ENCODE data around the gene GNAI2. TPM values are rescaled to one million over a fixed set of nuclear protein-coding genes. Genes with fewer than 3 reads are reported as not detected.
A peak's percentile ranks its signal among the peaks of the same experiment; 100 is the strongest.
"Not testable (repeated sequence)": the region's sequence is repeated elsewhere in the genome, so short reads cannot be mapped to it uniquely, and the experiment has no call there.

GNAI2 gene
- total RNA-seq, 1 experiment from 2014 or later = 151 TPM

GRCh38 chr3:50258029-50258680 is 22.2 kb downstream of the GNAI2 start:
- Histone ChIP-seq H3K27me3 (ENCODE audit: low read length) (no peaks in the 10 kb centered on the region), H3K4me2 (ENCODE audit: low read depth, low read length, poor library complexity, severe bottlenecking) (no peak overlapping the region), H3K36me3 (ENCODE audit: insufficient read depth, low read length) (peaks cover 4% of the 10 kb centered on the region)

GRCh38 chr3:50258979-50259378 is 23.0 kb downstream of the GNAI2 start:
- Histone ChIP-seq H3K9ac (ENCODE audit: low read length) (no peak overlapping the region), H2AFZ (ENCODE audit: low read length) (no peak overlapping the region), H3K9me2 (replicated peaks; ENCODE audit: insufficient read depth, low read length) (no peaks in the 10 kb centered on the region), H3K79me2 (ENCODE audit: low read length) (no peaks in the 10 kb centered on the region), H3K4me1 (ENCODE audit: low read length) (peaks cover 10% of the 10 kb centered on the region), H3K27me3 (ENCODE audit: low read length) (no peaks in the 10 kb centered on the region), H4K20me1 (ENCODE audit: insufficient read depth, low read depth, low read length) (no peaks in the 10 kb centered on the region; the same call in 1 of the 2 replicates), H3K4me2 (ENCODE audit: low read depth, low read length, poor library complexity, severe bottlenecking) (no peak overlapping the region), H3K4me3 (ENCODE audit: low read length) (no peak overlapping the region), H3K27ac (ENCODE audit: low read length) (no peak overlapping the region), H3K9me3 (ENCODE audit: low read length) (no peaks in the 10 kb centered on the region), H3K36me3 (ENCODE audit: insufficient read depth, low read length) (peaks cover 4% of the 10 kb centered on the region)
- no peak for DNase-seq

More at GRCh38 chr3:50258029-50258680, 22.2 kb downstream of the GNAI2 start:
- Histone ChIP-seq H3K9me3 (ENCODE audit: low read length) (no peaks in the 10 kb centered on the region), H3K9me2 (replicated peaks; ENCODE audit: insufficient read depth, low read length) (no peaks in the 10 kb centered on the region), H3K4me1 (ENCODE audit: low read length) (peaks cover 10% of the 10 kb centered on the region), H3K27ac (ENCODE audit: low read length) (no peak overlapping the region), H2AFZ (ENCODE audit: low read length) (no peak overlapping the region), H3K4me3 (ENCODE audit: low read length) (no peak overlapping the region), H4K20me1 (ENCODE audit: insufficient read depth, low read depth, low read length) (no peaks in the 10 kb centered on the region; the same call in 1 of the 2 replicates), H3K79me2 (ENCODE audit: low read length) (no peaks in the 10 kb centered on the region), H3K9ac (ENCODE audit: low read length) (no peak overlapping the region)
- DNase-seq = no peak

- H3K4me2 ChIP-seq (ENCODE audit: low read depth, low read length, poor library complexity, severe bottlenecking) = peak overlapping the region; percentile 69
- H3K27me3 ChIP-seq (ENCODE audit: low read length) = no peaks in the 10 kb centered on the region
- H3K9me2 ChIP-seq (replicated peaks; ENCODE audit: insufficient read depth, low read length) = no peaks in the 10 kb centered on the region
- H3K79me2 ChIP-seq (ENCODE audit: low read length) = no peaks in the 10 kb centered on the region
- peak overlapping the region; percentile 62; the same call in 1 of the 2 replicates for H3K4me3 ChIP-seq (ENCODE audit: low read length)
- H3K36me3 ChIP-seq (ENCODE audit: insufficient read depth, low read length) = peaks cover 4% of the 10 kb centered on the region
- H3K27ac ChIP-seq (ENCODE audit: low read length) = no peak overlapping the region
- peaks cover 10% of the 10 kb centered on the region for H3K4me1 ChIP-seq (ENCODE audit: low read length)
- DNase-seq = no peak
- H3K9ac ChIP-seq (ENCODE audit: low read length) = peak overlapping the region; percentile 71
- H4K20me1 ChIP-seq (ENCODE audit: insufficient read depth, low read depth, low read length) = no peaks in the 10 kb centered on the region; the same call in 1 of the 2 replicates
- no peak overlapping the region for H2AFZ ChIP-seq (ENCODE audit: low read length)
- no peaks in the 10 kb centered on the region for H3K9me3 ChIP-seq (ENCODE audit: low read length)
These were observed 23.5 kb downstream of the GNAI2 start for GRCh38 chr3:50259432-50260026.

GRCh38 chr3:50260027-50260941 is 24.3 kb downstream of the GNAI2 start:
- Histone ChIP-seq H3K27ac (ENCODE audit: low read length) (no peak overlapping the region), H4K20me1 (ENCODE audit: insufficient read depth, low read depth, low read length) (no peaks in the 10 kb centered on the region; the same call in 1 of the 2 replicates), H3K36me3 (ENCODE audit: insufficient read depth, low read length) (peaks cover 4% of the 10 kb centered on the region)

GRCh38 chr3:50260942-50261441 is 25.0 kb downstream of the GNAI2 start:
- H3K9me3 ChIP-seq (ENCODE audit: low read length) = no peaks in the 10 kb centered on the region
- no peak overlapping the region; the same call in 1 of the 2 replicates for H3K4me3 ChIP-seq (ENCODE audit: low read length)
- H3K9ac ChIP-seq (ENCODE audit: low read length) = peak overlapping the region; percentile 71
- H3K27me3 ChIP-seq (ENCODE audit: low read length) = no peaks in the 10 kb centered on the region
- H3K36me3 ChIP-seq (ENCODE audit: insufficient read depth, low read length) = peaks cover 4% of the 10 kb centered on the region
- H2AFZ ChIP-seq (ENCODE audit: low read length) = no peak overlapping the region
- H3K9me2 ChIP-seq (replicated peaks; ENCODE audit: insufficient read depth, low read length) = no peaks in the 10 kb centered on the region
- no peaks in the 10 kb centered on the region; the same call in 1 of the 2 replicates for H4K20me1 ChIP-seq (ENCODE audit: insufficient read depth, low read depth, low read length)
- peaks cover 10% of the 10 kb centered on the region for H3K4me1 ChIP-seq (ENCODE audit: low read length)
- H3K4me2 ChIP-seq (ENCODE audit: low read depth, low read length, poor library complexity, severe bottlenecking) = peak overlapping the region; percentile 69
- no peak overlapping the region for H3K27ac ChIP-seq (ENCODE audit: low read length)
- DNase-seq = no peak
- H3K79me2 ChIP-seq (ENCODE audit: low read length) = no peaks in the 10 kb centered on the region

More at GRCh38 chr3:50260027-50260941, 24.3 kb downstream of the GNAI2 start:
- Histone ChIP-seq H3K4me1 (ENCODE audit: low read length) (peaks cover 10% of the 10 kb centered on the region), H2AFZ (ENCODE audit: low read length) (no peak overlapping the region), H3K27me3 (ENCODE audit: low read length) (no peaks in the 10 kb centered on the region), H3K4me2 (ENCODE audit: low read depth, low read length, poor library complexity, severe bottlenecking) (peak overlapping the region; percentile 69), H3K79me2 (ENCODE audit: low read length) (no peaks in the 10 kb centered on the region), H3K4me3 (ENCODE audit: low read length) (peak overlapping the region; percentile 62), H3K9ac (ENCODE audit: low read length) (peak overlapping the region; percentile 71), H3K9me3 (ENCODE audit: low read length) (no peaks in the 10 kb centered on the region), H3K9me2 (replicated peaks; ENCODE audit: insufficient read depth, low read length) (no peaks in the 10 kb centered on the region)
- DNase-seq = peak; percentile 94

- Histone ChIP-seq H3K4me3 (ENCODE audit: low read length) (no peak overlapping the region), H3K9ac (ENCODE audit: low read length) (no peak overlapping the region), H3K79me2 (ENCODE audit: low read length) (no peaks in the 10 kb centered on the region), H2AFZ (ENCODE audit: low read length) (no peak overlapping the region), H3K27me3 (ENCODE audit: low read length) (no peaks in the 10 kb centered on the region), H3K36me3 (ENCODE audit: insufficient read depth, low read length) (peaks cover 4% of the 10 kb centered on the region), H3K9me2 (replicated peaks; ENCODE audit: insufficient read depth, low read length) (no peaks in the 10 kb centered on the region), H3K4me2 (ENCODE audit: low read depth, low read length, poor library complexity, severe bottlenecking) (no peak overlapping the region), H3K27ac (ENCODE audit: low read length) (no peak overlapping the region), H4K20me1 (ENCODE audit: insufficient read depth, low read depth, low read length) (no peaks in the 10 kb centered on the region; the same call in 1 of the 2 replicates), H3K4me1 (ENCODE audit: low read length) (peaks cover 10% of the 10 kb centered on the region), H3K9me3 (ENCODE audit: low read length) (no peaks in the 10 kb centered on the region)
- DNase-seq = no peak
These were observed 25.5 kb downstream of the GNAI2 start for GRCh38 chr3:50261505-50261904.

GRCh38 chr3:50262200-50262599 is 26.2 kb downstream of the GNAI2 start:
- H3K4me3 ChIP-seq (ENCODE audit: low read length); H3K9me2 ChIP-seq (replicated peaks; ENCODE audit: insufficient read depth, low read length); H3K4me1 ChIP-seq (ENCODE audit: low read length); DNase-seq; H2AFZ ChIP-seq (ENCODE audit: low read length); H3K79me2 ChIP-seq (ENCODE audit: low read length); H3K9me3 ChIP-seq (ENCODE audit: low read length); H3K9ac ChIP-seq (ENCODE audit: low read length); H4K20me1 ChIP-seq (ENCODE audit: insufficient read depth, low read depth, low read length); H3K36me3 ChIP-seq (ENCODE audit: insufficient read depth, low read length); H3K27ac ChIP-seq (ENCODE audit: low read length); H3K4me2 ChIP-seq (ENCODE audit: low read depth, low read length, poor library complexity, severe bottlenecking); H3K27me3 ChIP-seq (ENCODE audit: low read length): not testable (repeated sequence)

Measured in Karpas-422 (cell line).